ENCODE results near the gene ZMAT5.

Gene ZMAT5, protein sequence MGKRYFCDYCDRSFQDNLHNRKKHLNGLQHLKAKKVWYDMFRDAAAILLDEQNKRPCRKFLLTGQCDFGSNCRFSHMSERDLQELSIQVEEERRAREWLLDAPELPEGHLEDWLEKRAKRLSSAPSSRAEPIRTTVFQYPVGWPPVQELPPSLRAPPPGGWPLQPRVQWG

DNA sequence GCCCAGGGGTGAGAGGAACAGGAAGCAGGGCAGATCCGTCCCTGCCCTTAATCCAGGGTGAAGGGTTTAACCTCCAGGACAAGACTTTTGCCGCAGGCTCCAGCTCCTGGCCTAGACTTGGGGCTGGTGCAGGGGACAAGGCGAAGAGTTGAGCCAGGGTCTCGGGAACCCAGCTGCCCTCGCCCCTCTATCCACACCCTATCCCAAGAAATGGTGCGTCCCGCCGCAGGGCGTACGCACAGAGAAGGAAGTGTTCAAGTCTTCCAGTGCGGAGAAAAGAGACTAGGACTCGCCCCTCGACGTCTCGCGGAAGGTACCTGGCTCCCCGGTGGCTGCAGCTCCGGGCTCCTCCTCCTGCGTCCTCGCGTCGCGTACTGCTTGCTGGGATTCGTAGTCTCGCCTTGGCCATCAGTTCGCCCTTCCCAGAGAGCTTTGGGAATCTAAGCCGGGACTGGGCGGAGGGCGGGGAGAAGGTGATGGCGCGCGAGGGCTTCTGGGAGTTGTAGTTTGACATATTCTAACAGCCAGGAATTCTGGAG, at the start of gene ZMAT5:
Gene ZMAT5 (minus strand): TSS at position 376 of the 539 bp plus-strand sequence. CDS start 18,463 bp downstream, outside the sequence.
- FAIRE-seq, result peak; percentile 86

DNA sequence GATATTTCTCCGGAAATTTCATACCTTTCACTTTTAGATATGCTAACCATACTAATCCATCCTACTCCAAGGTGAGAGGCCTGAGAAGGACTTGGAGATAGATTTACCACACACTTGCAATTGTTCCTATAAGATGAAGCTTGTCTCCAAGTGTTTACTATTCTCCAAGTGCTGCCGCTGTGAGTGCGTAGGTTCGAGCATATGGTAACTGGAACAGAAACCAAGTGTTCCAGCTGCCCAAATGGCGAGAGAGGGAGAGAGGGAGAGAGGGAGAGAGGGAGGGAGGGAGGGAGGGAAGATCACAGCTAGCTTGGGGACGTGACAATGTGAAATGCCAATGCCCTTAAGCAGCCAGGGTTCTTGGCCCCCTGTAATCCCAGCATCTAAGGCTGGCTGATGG, 49.7 kb upstream of the ZMAT5 start:
- no peak for FAIRE-seq

DNA sequence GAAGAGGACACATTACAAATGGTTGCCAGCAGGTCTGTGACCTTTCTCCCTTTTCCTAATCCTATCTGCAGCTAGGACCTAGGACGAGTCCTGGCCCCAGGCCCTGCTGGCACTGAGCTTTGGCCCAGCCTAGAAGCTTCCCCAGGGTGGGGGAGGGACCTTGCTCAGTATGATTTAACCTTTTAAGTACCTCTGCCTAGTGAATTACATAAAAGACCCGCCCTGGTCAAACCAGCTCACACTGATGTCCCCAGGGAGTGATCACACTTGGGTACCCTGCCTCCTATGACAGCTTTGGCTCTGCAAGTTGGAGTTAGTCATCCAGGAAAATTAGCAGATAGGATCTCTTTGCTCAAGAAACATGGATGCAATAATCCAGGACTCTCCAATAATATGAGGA, 49.3 kb upstream of the ZMAT5 start:
- FAIRE-seq, result no peak

DNA sequence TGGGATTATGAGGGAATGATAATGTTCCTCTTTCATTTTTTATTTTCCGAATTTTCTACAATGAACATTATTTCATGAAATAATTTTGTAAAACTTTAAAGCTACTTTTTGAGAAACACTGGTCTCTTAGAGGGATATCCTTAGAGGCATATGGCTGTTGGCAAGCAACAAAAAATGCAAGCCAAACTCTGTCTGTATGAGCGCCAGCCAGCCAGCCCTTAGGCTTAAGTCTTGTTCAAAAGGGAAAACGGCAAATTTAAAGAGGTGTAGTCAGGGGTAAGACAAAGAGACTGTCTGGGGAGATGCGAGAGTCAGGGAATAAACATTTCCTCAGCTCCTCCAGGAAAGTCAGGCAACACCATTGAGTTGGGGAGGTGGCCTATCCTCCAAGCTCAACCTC, 48.8 kb upstream of the ZMAT5 start:
- FAIRE-seq, result no peak

DNA sequence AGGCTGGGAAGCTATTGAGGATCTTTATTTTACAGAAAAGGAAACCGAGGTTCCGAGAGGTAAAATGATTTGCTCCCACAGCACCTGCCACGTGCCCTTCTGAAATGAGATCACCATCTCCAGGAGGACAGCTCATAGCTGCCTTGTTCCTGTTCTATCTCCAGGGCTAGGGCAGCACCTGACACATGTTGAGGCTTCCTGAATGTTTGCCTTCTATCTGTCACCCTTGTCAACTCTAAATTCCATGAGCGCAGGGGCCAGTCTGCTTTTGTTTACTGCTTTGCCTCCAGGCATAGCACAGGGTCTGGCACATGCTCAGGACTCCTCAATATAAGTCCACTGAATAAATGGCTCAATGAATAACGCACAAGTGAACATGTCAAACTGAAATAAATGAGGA, 47.2 kb upstream of the ZMAT5 start:
- FAIRE-seq, result no peak

DNA sequence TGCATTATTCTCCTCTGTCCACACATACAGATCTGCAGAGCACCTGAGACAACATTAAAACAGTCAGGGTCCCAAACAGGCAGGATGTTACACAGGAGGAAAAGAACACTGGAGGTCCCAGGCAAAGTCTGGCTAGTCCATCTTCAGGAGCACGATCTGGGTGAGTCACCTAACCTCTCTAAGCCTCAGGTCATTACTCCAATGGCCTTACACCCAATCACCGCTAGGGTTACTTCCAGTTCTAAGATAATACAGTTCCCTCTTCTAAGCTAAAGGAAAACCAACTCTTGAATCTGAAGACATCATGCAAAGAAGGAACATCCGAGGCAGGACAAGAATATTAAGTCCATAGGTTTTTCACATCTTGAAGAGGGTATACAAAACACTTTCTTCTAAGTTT, 46.8 kb upstream of the ZMAT5 start:
- no peak for FAIRE-seq

DNA sequence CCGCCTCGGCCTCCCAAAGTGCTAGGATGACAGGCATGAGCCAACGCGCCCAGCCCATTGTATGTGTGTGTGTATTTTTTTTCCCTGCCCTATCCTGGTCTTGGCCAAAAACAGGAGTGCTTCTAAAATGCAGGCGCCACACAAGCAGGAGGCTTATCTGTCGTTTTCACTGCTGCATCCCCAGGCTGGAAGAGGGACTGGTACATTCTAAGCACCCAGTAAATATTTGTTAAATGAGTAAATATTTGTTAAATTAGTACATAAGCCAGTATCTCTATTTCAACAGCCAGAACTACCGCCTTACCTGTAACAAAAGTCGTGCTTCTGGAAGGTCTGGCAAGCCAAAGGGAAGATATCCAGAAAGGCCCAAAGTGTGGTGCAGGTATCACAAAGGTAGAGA, 46.3 kb upstream of the ZMAT5 start:
- no peak for FAIRE-seq

DNA sequence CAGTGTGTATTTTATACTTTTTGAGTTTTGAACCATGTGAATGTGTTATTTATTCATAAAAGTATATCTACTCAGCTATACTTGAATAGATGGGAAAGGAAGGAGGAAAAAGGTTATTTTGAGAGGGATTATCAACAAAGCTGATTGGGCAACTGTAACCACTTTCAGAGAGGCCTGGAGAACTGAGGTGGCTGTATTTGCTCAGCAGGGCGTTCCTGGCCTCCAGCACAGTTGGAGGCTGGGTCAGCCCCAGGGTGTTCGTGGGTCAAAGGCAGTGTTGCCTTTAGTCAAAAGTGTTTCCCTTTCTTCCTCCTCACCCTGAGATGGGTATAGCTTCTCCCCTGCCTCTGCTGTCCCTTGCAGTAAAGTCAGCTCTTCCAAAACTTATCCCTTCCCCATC, 44.6 kb upstream of the ZMAT5 start:
- no peak for FAIRE-seq

DNA sequence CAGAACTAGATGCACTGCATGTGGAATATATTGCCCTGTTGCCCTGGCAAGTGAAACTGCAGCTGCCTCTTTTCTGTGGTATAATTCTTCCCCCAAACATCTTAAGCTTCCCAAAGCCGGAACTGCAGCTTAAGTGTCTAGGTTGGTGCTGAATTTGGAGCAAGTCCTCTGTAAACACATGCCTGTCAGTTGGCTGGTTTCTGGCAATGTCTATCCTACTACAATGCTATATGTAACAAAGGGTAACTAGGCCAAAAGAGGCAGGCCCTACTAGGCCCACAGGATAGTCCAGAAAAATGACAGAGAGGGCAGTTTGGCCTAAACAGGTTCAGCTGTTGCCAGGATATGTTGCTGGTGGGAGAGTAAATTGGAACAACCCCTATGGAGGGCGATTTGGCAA, 43.4 kb upstream of the ZMAT5 start:
- FAIRE-seq, result no peak

DNA sequence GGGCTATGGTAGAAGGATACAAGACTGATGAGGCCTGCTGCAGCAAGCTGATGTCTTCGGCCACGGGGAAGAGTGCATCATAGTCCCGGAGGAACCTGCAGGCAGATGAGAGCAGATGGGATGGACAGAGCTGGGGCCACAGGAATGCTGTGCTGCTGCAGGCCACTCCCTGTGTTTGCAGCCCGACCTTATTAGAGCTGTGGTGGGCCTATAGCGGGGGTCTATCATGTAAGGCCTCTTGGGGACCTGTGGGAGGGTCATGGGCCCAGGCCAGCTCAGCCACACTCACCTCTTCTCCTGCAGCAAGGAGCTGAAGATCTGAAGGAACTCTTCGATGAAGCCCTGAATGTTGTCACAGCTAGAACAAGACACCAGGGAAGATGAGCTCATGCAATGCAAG, 39.4 kb upstream of the ZMAT5 start:
- FAIRE-seq, result no peak

DNA sequence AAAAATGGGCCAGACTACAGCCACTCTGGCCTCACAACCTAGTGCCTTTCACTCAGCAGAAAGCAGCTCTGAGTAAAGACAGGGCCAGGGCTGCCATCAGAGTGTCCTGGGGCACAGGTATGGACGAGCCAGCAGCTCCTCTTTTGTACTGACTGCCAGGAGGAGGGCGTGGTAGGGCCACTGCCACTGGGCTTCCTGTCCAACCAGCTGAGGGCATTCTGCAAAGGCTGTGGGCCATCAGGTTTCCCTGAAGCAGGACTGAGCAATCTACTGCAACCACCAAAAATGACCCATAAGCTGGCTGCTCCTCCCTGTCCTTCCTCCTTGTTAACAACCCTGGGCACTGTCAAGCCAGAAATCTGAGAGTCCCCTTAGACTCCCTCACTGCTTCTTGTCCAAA, 38.2 kb upstream of the ZMAT5 start:
- FAIRE-seq, result no peak

DNA sequence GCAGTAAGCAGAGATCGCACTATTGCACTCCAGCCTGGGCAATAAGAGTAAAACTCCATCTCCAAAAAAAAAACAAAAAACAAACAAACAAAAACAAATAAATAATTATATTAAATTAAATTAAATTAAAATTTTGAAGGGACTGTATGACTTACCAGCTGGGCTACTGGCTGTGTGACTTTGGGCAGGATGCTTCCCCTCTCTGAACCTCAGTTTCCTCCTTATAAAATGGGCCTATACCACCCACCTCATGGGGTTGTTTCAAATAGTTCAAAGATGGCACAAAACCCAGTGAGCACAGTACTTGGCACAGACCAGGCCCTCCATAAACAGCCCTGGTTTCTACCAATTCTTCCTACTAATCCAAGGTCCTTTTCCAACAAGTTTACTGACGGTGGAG, 36.4 kb upstream of the ZMAT5 start:
- FAIRE-seq, result no peak

DNA sequence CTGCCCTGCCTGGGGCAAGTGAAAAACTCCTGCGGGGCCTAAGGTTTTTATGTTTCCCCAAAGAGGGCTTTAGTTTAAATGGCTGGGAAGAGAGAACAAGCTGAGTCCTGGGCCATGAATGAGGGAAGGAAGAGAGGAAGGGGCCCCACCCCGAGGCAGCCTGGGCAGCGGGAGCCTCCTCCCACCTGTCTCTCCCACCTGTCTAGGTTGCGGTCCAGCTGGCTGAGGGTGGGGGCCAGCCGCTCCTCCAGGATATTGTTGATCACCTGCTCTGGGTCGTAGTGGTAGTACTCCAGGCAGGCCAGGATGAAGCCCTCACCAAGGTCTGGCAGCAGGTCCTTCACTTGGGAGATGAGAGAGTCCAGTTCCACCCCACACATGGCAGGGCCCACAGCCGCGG, 35.0 kb upstream of the ZMAT5 start:
- no peak for FAIRE-seq

DNA sequence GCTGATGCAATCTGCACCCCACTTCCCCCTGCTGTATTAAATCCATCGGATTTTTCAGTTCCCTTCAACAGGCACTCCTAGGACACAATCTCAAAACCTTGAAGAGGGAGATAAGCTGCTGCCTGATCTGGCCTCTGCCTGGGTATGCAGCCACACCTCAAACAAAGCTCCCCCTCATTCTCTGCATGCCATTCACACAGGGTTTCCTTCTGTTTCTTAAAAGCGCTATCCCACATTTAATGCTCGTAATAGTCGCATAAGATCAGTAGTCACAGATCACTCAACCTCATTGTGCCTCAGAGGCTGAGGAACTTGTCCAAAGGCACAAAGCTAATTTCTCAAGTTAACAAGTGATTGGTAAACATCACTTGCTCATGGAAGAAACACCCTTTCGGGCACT, 34.3 kb upstream of the ZMAT5 start:
- no peak for FAIRE-seq

DNA sequence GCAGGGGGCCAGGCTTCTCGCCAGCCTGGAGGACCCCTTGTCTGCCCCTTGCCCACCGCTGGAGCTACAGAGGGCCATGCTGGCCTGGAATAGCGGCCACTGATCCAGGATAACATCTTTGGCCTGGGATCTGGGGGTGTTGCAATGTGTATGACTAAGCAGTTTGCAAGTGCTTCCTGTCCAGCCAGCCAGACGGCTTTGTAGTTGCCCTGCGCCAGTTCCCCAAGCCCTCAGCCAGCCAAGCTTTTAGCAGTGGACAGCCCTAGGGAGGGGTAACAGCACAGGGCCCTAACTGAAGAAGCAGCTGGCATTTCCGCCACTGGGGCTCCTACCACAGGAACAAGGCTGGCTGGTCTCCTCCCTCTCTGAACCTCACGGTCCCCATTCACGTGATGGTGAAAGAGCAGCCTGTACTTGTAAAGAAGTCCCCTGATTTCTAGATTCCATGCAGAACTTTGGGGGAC, 32.4 kb upstream of the ZMAT5 start:
- FAIRE-seq, result no peak

DNA sequence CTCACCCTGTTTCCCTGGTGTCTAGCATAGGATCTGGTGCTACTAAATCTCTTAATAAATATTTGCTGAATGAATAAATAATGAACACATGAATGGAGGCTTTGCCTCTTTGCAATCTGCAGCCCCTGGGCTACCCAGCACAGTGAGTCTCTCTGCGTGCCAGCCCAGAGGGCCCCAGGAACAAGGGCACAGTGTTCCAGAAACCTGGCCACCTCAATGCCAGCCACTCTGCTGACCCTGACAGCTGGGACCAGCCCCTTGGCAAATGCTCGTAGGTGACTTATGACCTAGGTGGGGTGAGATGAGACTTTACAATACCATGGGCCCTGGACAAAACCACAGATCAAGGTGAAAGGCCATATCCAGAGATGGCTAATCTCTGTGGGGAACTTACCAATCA, 32.0 kb upstream of the ZMAT5 start:
- no peak for FAIRE-seq

DNA sequence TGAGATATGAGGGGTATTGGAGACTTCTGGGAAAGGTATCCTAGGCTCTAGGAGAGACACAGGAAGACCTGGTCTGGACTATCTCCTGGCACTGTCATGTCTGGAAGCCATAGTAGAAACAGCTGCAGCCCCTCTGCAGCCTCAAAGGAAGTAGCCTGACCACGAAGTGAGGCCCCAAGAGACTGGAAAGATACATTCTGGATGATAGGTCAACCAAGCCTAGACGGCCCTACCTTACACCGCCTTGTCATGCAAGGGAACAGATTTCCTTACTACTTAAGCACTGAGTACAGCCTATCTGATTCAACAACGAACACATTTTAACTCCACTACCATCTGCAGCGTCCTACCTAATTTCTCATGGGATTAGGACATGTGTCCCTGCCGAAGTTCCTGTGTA, 31.5 kb upstream of the ZMAT5 start:
- no peak for FAIRE-seq

DNA sequence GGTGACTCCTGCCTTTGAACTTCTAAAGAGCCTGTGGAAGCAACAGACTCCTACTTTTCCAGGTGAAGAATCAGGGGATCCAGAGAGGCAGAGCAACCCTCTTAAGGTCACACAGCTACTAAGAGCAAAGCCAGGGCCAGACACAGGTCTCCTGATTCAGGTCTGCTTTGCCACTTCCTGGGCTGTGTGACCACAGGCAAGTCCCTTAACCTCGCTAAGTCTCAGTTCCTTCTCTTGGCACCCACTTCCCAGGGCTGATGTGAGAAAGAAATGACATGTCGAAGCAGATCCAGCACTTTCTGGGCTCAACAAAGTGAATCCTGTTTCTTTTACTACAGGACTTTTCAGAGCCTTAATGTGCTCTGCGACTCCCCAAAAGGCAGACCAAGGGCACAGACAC, 30.5 kb upstream of the ZMAT5 start:
- no peak for FAIRE-seq

DNA sequence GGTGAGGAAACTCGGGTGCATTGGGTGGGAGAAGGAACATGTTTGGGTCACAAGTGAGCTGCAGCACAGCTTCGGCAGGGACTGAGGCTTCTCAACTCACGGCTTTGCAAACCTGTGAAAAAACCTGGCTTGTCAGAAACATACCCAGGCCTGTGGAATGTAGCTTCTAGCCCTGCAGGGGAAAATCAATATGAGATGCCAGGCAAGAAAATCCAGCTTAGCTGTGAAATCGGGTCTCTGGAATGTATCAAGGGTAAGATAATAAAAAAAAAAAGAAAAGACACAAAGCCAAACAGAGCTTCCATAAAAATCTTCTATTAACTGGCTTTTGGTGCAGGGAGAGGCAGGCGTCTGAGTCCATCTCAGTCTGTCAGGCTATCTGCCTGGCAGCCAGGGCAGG, 28.9 kb upstream of the ZMAT5 start:
- FAIRE-seq, result no peak

DNA sequence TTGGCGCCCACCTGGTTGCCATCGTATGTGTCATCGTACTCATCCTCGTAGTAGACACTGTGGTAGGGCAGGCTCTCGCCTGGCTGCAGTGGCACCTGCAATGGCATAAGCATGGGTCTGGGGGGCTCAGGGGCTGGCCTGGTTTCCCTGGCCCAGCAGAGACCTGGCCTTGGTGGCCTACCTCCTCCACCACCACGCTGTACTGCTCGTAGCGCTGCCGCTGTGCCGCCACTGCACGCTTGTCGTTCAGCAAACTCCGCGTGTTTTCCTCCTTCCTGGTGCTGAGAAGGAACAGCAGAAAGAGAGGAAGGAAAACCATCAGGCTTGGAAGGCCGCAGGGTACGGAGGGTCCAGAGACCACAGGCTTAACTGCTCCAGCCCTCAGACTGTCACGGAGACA, 26.6 kb upstream of the ZMAT5 start:
- FAIRE-seq, result no peak

DNA sequence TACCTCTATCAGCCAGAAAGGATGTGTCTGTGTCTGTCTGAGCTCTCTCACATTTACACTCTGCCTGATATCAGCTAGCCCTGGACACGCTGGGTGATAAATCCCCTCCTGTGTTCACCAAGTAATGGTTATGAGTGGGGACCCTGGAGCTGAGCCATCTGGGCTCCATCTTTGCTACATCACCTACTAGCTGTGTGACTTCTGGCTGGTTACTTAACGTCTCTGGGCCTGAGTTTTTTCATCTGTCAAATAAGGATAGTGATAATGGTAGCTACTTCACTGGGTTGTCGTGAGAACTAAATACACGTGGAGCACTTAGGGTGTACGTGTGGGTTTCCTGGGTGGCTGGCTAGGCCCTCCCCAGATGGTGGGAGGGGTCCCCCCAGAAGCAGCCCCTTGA, 23.3 kb upstream of the ZMAT5 start:
- FAIRE-seq, result no peak

DNA sequence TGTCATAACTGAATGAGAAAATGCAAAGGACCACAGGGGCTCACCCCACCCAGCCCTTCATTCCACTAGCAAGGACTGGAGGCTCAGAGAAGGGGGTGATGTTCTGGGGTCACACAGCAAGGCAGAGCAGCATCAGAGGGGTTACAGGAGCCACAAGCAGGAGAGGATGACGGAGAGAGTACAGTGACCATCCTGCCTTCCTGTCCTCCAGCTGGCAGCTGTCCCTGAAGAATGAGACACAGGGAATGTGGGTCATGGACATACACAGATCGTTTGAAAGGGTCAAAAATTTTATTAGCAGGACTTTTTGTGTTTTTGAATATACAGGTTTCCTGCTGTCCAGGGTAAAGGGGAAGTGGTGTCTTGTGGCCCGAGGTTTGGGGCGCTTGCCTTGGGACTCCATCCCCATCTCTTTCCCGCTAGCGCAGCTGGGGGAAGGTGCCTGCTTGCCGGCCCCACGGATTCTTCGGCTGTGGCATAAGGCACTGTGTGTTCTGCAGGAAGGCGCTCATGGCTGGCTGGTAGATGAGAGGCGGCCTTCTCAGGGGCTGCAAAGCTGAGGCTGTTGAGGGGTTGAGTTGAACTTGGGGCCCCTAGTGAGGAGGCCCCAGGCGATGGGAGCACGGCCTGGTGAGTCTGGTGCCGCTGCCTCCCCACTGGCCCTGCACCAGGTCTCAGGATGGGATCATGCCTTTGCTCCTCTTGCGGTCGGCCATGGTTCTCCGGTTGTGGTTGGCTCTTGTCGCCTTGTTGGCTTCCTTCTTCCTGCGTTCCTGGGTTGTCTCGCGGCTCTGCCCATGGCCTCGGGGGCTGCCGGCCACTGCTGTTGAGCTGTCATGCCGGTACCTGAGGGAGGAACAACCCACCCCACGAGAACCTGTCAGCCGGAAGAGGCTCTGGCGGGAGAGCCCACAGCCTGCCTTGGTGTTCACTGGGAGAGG, 21.8 kb upstream of the ZMAT5 start:
- FAIRE-seq, result no peak

DNA sequence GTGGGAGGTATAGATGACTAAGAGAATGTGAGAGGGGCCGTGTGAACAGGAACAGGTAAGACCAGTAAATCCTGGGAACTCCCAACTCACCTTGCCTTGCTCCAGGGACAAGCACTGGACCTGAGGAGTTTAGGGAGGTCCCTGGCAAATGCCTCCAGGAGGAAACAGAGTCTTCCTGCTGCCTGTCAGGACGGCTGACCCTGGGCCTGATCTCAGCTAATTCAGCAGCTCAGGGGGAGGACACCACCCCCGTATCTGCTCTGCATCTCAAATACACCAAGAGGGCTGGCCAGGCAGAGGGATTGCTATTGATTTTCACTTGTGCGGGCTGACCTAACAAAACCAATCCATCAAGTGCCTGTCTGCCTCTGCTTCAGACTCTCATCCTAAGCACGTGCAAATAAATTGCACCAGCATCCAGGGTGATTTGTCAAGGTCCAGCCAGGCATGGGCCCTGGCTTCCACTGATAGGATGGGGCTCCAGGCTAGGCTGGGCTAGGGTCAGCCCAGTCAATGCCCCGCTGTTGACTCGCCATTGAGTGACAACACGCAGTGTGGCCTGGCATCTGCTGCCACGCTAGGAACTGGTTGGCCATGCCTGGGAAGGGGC, 20.7 kb upstream of the ZMAT5 start:
- FAIRE-seq, result no peak

DNA sequence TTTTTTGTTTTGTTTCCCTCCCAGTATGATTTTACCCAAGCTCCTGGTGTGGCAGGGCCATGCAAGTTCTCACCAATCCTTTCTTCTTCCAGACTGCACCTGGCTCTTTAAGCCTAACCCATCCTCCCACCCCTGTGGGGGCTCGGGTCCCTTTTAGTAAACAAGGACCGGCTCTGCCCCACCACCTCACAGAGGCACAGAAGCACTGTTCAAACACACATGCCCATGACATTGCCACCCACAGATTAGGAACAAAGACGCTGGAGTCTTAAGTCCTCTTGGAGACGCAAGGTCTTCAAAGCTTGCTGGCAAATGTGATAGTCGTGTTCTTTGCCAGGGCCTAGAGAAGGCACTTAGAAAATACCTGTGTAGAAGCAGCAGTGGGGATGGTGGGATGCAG, 19.2 kb upstream of the ZMAT5 start:
- FAIRE-seq, result no peak

Measured in endometrium (tissue), 2 donors.